Activated CD8-positive, alpha-beta memory T cell treated with anti-CD3 and anti-CD28 coated beads for 1 hour (primary cell): ENCODE results near the gene ZC3H8.

ENCODE experiments used
- DNase-seq, 2 donors: peaks; one replicate each; pipeline ENCODE4 v3.0.0-alpha.2; 2020; ENCODE audit warnings: low read depth in 1 of 2; ENCODE audit errors: extremely low read depth in 1 of 2

The ZC3H8 gene

GRCh38 chr2:112166806-112167499 is 87.9 kb downstream of the ZC3H8 start:
- DNase-seq = no peak

- no peak for DNase-seq
Observed at GRCh38 chr2:112165296-112165695, 89.5 kb downstream of the ZC3H8 start.

GRCh38 chr2:112164876-112165275 is 90.0 kb downstream of the ZC3H8 start:
- DNase-seq = no peak

GRCh38 chr2:112163541-112163981 is 91.3 kb downstream of the ZC3H8 start:
- DNase-seq = no peak

GRCh38 chr2:112162956-112163355 is 91.9 kb downstream of the ZC3H8 start:
- no peak for DNase-seq

GRCh38 chr2:112162341-112162740 is 92.5 kb downstream of the ZC3H8 start:
- no peak for DNase-seq
